Neural cell (in vitro differentiated cells): ENCODE data around the gene RPL31.

Source experiments
- CTCF ChIP-seq: fragments of 450-650 bp; IDR thresholded peaks from 2 replicates; pipeline ENCODE4 v1.5.1; 2014; ENCODE audit warnings: antibody characterized with exemption, mild to moderate bottlenecking, moderate library complexity; ENCODE audit not compliant: poor library complexity, severe bottlenecking
- POLR2AphosphoS5 ChIP-seq: IDR thresholded peaks from 2 replicates; pipeline ENCODE4 v1.6.1; 2012
- TAF1 ChIP-seq: IDR thresholded peaks from 2 replicates; pipeline ENCODE4 v1.6.1; 2012; ENCODE audit warnings: low read depth

- no peak for TF ChIP-seq CTCF
- TF ChIP-seq POLR2AphosphoS5: no peak
- TF ChIP-seq TAF1: no peak
Measured at GRCh38 chr2:101037161-101037755, 35.2 kb downstream of the RPL31 start.
